ENCODE measurements around the gene IZUMO1. TPM values are rescaled to one million over a fixed set of nuclear protein-coding genes. Genes with fewer than 3 reads are reported as not detected.
A peak's percentile ranks its signal among the peaks of the same experiment; 100 is the strongest.

Gene IZUMO1
- total RNA-seq, 1 donor from 2014 or later = 0.16 TPM

DNA sequence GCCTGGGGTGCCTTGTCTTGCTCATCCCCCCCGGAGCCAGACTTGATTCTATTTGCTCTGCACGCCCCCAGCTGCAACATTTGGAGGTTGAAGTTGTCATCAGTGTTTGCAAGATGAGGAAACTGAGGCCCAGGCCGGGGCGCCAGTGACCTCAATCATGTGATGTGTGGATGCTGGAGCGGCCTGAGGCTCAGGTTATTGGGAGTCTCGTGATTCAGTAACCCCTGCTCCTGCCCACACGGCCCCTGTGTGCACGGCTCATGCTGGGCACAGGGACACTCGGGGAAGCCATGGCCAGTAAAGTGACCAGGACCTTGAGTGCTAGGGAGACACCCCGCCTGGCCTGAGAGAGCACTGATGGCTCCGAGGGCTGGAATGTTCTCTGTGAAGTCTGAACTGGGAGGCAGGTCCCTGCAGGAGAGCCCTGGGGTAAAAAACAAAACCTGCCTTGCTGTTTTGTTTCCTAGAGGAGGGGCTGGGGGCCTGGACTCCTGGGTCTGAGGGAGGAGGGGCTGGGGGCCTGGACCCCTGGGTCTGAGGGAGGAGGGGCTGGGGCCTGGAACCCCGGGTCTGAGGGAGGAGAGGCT lies 10.5 kb upstream of the IZUMO1 start:
- DNase-seq = no peak

DNA sequence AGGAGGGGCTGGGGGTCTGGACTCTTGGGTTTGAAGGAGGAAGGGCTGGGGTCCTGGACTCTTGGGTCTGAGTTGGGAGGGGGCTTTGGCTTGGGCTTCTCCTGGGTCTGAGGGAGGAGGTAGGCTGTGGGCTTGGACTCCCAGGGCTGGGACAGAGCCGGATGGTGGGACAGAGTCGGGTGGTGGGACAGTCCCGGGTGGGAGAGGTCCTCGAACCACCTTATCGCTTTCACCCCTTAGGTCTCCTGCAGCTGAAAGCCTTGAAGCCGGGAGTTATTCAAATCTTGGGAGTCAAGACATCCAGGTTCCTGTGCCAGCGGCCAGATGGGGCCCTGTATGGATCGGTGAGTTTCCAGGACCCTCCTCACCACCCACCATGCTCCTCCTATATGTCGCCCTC lies 10.0 kb upstream of the IZUMO1 start:
- DNase-seq = no peak

DNA sequence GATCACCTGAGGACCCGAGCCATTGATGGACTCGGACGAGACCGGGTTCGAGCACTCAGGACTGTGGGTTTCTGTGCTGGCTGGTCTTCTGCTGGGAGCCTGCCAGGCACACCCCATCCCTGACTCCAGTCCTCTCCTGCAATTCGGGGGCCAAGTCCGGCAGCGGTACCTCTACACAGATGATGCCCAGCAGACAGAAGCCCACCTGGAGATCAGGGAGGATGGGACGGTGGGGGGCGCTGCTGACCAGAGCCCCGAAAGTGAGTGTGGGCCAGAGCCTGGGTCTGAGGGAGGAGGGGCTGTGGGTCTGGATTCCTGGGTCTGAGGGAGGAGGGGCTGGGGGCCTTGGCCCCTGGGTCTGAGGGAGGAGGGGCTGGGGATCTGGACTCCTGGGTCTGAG lies 9.5 kb upstream of the IZUMO1 start:
- DNase-seq = no peak

DNA sequence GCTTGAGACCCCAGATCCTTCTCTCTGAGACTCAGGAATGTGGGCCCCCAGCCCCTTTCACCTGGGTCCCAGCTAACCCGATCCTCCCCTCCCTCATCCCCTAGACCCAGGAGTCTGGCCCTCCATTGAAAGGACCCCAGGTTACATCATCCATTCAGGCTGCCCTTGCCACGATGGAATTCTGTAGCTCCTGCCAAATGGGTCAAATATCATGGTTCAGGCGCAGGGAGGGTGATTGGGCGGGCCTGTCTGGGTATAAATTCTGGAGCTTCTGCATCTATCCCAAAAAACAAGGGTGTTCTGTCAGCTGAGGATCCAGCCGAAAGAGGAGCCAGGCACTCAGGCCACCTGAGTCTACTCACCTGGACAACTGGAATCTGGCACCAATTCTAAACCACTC lies 9.1 kb upstream of the IZUMO1 start:
- DNase-seq = no peak

DNA sequence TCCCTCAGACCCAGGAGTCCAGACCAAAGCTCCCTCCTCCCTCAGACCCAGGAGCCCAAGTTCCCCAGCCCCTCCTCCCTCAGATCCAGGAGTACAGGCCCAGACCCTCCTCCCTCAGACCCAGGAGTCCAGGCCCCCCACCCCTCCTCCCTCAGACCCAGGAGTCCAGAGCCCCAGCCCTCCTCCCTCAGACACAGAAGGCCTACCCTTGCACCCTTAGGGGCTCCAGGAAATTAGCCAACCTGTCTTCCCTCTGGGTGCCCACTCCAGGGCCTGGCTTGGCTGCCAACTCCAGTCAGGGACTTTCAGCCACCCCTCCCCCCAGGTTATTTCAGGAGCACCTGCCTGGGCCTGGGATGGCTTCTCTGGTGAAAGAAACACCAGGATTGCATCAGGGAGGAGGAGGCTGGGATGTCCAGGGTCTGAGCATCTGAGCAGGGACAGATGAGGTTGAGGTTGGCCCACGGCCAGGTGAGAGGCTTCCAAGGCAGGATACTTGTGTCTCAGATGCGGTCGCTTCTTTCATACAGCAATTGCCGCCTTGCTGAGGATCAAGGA lies 8.5 kb upstream of the IZUMO1 start, which contains the start of gene FGF21:
Gene FGF21 (plus strand): TSS at position 441 of the 558 bp plus-strand sequence. CDS start 713 bp downstream, outside the sequence.
- no peak for DNase-seq

DNA sequence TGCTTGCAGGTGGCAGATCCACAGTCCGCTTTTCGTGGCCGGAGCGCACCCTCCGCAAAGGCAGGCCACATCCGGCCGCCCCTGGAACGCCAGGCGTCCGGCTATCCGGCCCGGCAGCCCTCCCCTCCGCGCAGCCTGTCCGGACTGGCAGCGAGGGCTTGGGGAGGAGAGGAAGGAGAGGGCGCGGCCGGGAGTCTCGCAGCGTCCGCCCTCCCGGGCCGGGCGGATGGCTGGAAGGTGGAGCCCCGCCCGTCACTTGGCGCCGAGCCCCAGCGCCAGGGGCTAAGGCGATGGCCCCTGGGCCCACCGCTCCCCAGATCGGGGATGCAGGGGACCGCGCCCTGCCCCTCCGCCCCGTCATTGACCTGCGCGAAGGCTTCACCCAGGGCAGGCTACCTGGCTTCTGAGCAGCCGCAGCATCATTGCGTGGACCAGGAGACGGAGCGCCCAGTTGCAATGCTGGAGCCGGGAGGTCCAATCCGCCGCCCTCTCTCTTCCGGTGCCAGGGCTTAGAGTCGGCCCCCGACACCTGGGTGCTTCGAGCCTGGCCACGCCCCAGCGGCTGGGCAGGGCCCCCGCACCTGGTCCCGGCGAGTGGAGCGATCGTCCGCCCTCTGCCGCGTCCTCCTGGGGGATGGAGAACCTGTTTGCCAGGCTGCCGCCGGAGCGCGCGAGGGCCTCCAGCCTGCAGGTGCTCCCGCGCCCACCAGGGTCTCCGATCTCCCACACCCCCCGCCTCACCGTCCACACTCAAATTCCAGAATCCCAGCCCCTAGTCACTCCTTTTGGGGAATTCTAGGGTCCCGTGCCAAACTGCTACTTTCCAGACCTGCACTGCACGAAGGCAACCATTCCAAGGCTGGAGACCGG lies 6.0 kb upstream of the IZUMO1 start, which contains the start of gene FUT1:
Gene FUT1 (minus strand): TSS at position 146 of the 870 bp plus-strand sequence. CDS start 1,360 bp downstream, outside the sequence.
- no peak for DNase-seq

DNA sequence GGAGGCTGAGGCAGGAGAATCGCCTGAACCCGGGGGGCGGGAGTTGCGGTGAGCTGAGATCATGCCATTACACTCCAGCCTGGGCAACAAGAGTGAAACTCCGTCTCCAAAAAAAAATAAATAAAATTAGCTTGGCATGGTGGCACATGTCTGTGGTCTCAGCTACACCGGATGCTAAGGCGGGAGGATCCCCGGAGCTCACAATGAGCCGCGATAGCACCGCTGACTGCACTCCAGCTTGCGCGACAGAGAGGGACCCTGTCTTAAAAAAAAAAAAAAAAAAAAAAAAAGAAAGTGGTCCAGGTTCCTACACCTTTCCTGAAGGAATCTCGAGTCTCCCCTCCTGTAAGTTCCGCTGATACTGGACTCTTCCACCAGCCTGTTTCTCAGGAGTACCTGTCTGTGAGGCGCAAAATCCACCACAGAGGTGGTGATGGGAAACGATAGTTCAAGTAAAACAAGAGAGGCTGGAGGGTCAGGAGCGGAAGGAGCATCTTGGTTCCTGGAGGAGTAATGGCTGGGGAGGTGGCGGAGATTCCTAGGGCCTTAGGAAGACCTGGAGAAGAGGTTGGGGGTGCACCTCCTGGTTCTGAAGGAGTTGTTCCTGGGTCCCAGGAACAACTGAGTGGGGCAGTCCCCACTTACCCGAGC lies 5.3 kb upstream of the IZUMO1 start:
- no peak for DNase-seq

DNA sequence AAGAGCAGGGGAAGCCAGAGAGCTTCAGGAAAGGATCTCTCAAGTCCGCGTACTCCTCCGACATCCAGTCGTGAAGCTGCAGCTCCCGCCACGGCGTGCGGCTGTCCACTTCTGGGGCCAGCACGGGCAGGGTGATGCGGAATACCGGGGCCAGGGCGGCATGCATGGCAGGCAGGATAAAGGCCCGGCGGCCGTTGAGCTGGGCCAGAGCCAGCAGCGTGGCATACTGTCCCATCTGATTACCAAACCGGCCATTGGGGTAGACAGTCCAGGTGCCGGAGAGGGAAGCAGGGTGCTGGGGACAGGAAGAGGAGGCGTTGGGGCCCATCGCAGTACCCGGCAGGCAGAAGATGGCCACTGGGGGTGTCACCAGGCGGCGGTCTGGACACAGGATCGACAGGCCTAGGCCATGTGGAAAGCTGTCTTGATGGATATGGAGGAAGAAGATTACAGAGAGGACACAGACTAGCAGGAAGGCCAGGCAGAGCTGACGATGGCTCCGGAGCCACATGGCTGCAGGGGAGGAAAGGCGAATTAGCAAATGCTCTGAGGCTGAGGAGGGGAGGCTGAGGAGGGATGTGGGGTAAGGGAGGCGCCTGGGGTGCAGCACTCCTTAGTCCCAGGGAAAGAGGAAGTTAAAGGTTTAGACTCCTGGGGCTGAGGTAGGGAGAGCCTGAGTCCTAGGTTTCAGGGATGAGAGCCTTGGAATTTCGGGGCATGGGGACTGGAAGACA lies 4.2 kb upstream of the IZUMO1 start:
- no peak for DNase-seq

DNA sequence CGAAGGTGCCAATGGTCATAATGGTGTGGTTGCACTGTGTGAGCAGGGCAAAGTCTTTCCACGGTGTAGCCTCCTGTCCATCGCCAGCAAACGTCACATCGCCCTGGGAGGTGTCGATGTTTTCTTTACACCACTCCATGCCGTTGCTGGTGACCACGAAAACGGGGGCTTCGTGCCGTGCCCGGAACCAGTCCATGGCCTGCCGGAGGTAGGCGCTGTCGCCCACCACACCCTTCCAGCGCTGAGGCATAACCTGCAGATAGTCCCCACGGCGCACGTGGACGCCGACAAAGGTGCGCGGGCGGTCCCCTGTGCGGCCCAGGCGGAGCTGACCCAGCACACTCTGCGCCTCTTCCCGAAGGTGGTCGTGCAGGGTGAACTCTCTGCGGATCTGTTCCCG lies 3.6 kb upstream of the IZUMO1 start:
- DNase-seq = no peak

DNA sequence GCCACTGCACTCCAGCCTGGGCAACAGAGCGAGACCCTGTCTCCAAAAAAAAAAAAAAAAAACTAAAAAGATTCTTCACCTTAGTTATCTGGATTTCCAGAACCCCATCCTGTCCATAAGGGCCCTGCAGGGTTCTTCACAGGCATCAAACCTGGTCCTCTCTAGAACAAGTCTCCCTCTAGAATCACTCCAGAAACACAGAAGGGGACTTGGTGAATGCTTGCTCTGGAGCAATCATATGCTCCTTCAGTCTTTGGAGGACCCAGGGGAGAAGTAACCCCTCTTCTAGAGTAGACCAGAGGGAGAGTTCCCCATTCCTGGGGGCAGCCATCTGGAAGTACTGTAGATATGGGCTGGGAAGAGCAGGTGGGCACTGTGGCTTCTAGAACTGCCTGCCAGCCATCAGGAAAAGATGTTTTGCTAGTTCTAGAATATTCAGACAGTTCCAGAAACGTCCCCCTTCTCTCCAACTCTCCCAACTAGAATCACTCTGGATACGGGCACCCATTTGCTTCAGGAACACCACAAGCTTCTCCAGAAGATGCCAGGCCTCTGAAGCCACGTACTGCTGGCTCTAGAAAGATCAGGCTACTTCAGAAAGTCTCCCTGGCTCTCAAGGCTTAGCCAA lies 3.0 kb upstream of the IZUMO1 start:
- no peak for DNase-seq

DNA sequence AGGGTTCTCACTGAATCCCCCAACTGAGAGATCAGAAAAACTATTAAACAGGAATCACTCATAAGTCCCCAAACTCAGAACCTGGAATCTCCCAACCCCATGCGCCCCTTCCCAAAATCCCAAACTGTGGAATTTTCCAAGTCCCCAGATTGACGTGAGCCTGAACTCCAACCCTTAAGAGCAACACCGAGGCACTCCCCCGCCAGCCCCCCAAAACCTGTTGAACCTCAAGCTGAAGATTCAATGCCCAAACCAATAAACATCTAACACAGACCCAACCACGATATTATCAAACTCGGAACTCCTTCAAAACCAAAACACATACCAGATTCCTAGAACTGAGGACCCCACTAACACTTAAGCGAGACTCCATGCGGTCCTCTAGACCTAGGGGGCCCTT lies 599 bp downstream of the IZUMO1 start:
- DNase-seq = no peak

DNA sequence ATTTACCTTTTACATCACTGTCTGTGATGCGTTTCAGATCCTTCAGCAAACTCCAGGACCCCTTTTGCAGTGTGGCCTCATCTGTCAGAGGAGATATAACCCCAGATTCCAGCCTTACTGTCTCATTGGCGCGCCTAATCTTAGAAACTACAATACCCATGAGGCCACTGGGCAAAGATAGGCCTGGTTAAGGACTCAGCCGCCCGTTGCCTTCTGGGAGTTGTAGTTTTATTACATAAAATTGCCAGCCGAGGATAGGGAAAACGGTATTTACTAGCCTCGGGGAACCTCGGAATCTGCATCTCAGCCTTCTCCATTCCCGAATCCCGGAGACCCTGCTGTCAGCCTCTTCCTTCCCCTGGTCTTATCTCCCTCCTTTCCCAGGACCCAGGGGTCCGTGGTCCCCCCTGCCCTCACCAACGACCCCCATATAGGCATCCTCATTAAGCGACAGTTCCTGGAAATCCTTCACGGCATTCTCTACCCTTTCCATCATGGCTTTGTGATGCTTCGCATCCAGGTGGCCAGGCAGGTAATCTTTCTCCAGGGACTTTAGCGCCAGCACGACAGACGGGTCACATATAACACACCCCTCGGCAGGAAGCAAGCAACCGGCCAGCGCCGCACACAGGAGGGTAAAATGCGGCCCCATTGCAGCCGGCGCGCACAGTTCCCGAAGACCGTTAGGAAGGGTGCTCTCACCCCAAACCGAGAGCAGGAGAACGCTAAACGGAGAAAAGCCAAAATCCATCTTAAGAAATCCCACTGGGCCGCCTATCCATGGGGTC lies 1.3 kb downstream of the IZUMO1 start:
- peak; percentile 49 for DNase-seq

DNA sequence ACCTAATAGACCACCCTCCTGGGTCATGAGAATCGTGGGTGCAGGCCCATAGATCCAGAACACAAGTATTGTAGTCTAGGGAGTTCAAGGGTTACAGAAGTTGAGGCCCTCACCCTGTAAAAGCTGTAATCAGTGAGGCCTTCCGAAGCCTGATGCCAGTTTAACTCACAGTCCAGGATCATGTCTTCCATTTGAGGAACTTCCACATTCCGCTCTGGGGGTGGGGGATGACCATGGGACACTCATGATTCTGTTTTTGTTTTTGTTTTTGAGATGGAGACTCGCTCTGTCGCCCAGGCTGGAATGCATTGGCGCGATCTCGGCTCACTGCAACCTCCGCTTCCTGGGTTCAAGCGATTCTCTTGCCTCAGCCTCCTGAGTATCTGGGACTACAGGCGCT lies 4.6 kb downstream of the IZUMO1 start:
- no peak for DNase-seq

DNA sequence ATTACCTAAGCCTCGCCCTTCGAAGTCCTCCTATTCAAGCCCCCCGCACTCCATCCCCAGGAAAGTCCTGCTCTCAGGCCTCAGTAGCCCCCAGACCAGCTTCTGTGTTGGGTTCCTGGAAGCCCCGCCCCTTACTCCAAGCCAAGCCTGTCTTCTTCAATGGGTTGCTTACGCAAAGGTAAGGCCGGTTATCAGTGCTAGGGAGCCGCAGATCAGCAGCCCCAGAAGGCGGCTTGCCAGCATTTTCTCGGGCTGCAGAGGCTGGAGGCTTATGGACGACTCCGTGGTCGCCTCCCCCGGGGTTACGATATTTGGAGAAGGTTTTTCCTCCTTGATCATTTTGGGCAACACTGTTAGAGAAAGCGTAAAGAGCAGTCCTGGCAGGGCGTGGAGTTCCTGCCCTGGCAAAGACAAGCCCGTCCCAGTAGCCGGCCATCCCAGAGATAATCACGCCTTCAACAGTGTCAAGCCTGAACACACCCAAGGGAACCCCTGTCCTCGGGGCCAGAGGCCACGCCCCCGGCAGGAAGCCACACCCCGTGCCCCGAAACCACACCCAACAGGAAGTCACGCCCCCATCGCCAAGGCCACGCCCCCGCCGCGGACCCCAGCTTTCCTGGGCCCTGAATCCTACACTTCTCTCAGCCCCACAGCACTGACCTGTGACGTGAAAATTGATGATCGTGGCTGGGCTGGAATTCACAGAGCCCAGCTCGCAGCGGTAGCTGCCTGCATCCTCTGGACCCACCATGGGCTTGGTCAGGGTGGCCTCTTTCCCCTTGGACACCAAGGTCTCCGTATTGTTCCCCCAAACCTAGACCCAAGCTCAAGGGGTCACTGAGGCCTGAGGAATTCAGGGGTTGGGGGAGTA lies 5.3 kb downstream of the IZUMO1 start:
- no peak for DNase-seq

DNA sequence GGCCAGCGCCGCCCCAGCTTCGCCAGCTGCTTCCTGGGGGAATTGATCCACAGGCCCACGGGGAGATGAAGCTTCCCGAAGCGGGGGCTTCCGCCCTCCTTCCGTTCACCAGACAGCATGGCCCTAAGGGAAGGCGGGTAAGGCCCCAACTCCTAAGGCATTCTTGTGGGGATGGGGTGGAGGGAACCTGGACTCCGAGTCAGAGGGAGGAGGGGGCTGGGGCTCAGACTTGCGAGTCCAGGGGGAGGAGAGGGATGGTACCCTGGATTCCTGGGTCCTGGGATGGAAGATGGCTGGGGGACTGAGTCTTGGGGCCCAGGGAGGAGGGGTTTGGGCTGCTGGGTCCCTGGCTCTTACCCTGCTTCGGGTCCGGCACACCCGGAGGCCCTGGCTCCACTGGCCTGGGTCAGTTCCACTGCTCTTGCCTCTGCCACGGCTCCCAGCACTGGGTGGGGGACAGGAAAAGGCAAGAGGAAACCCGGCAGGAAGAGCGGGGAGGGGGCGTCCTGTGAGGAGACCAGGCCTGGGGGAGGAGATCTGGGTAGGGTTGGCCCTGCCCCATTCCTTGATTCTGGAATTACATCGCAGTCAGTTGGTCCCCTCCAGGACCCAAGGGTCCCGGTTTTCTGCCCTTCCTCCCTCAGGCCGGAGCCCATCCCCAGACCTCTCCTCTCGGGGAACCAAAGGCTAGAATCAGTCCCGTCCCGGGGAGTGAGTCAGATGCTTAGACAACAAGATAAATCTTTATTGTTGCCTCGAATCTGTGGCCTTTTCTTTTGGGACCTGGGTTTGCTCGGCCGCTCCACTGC lies 6.3 kb downstream of the IZUMO1 start, which contains the start of gene RASIP1:
Gene RASIP1 (minus strand): TSS at position 447 of the 809 bp plus-strand sequence. CDS start 328 bp downstream, at position 119.
- DNase-seq = no peak

DNA sequence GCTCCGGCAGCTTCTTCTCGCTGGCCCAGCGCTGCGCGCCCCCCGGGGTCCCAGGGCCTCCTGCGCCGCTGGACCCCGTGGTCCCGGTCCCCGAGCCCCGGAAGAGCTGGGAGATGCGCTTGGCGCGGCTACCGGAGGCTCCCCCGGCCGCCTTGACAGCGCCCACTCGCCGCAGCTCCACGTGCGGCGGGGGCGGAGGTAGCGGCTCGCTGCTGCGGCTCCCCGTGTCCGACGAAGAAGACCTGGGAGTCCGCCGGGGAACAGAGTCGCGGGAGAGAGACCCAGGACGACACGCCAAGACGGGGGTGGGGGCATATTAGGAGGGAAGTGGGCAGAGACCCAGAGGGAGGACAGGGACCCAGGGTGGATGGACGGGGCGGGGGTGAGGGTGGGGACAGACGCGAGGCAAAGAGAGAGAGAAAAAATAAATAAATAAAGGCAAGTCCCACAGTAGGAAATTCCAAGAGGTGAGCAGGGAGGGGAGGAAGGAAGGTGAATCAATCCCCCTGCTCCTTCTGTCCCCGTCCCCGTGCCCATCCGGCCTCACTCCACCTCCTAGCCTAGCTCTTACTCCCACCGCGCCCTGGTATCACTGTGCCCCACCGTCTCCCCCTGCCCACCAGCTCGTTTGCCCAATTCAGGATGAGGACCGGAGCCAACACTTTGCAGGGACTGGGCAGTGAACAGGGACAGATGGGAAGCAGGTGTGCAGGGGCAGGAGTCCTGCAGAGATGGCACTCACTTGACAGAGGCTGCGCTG lies 7.1 kb downstream of the IZUMO1 start:
- no peak for DNase-seq

DNA sequence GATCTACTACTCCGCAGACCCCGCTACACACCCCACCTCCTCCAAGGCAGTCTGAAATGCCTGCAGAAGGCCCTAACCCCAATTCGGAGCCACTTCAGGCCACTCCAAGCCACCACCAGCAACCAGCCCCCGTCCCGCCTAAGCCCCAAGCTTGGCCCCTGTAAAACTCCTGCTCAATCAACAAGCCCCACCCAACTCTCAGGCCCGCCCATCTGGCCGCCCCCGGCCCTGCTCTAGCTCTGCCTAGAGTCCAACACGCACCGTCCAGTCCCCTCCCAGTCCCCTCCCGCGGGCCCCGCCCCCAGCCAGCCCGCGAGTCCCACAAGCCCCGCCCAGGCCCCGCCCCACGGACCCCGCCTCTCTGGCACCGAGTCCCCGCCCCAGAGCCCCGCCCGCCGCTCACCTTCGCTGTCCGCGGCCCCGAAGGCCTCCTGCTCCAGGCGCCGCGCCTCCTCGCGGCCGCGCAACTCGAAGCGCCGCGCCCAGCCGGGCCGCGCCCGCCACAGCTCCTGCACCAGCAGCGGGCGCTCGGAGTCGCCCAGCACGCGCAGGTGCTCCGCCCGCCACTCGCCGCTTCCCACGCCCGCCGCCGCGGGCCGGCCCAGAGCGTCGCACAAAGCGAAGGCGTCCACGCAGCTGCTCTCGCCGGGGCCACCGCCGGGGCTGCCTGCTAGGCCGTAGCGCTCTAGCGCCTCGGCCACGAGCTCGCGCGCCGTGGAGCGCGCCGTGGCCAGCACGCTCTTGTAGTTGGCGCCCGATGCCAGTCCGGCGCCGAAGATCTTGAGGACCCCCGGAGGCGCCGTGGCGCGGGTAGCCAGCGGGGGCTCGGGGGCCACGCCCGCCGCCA lies 7.9 kb downstream of the IZUMO1 start:
- peak; percentile 82 for DNase-seq

Data from occipital lobe (tissue), 2 donors.